Bronchial epithelial cell (primary cell): ENCODE data around the gene CYSLTR2. TPM values are rescaled to one million over a fixed set of nuclear protein-coding genes. Genes with fewer than 3 reads are reported as not detected.

Experiments used
- DNase-seq: peaks from one replicate; pipeline ENCODE4 v3.0.0-alpha.2; 2010; ENCODE audit warnings: low read depth
- FAIRE-seq: peaks from 2 replicates; lab custom pipeline; 2011; peaks lifted over from hg19 to GRCh38; lab: Jason Lieb, UNC
- H3K27me3 ChIP-seq: 2 replicates; pipeline ENCODE4 v1.5.1; 2011; ENCODE audit warnings: low read length; ENCODE audit not compliant: control insufficient read depth, insufficient read depth
- H3K36me3 ChIP-seq: 2 replicates; pipeline ENCODE4 v1.5.1; 2011; ENCODE audit warnings: low read length; ENCODE audit not compliant: control insufficient read depth, insufficient read depth
- H3K4me3 ChIP-seq: 2 replicates; pipeline ENCODE4 v1.5.1; 2011; ENCODE audit warnings: mild to moderate bottlenecking, low read depth, low read length, control low read depth
- total RNA-seq: library from RNA; depleted of rRNA; stranded (reverse); fragments of >200 nt; gene quantifications from 2 replicates; pipeline ENCODE4 v1.2.1, GENCODE V29; 2014
- TF ChIP-seq, protein P1 (sequence below): IDR thresholded peaks from 2 replicates; pipeline ENCODE4 v1.5.1; 2011; ENCODE audit warnings: mild to moderate bottlenecking, moderate library complexity, low read length, control low read depth, inconsistent platforms; ENCODE audit not compliant: insufficient read depth, severe bottlenecking

Gene CYSLTR2
- total RNA-seq, 1 donor from 2014 or later: not detected

DNA sequence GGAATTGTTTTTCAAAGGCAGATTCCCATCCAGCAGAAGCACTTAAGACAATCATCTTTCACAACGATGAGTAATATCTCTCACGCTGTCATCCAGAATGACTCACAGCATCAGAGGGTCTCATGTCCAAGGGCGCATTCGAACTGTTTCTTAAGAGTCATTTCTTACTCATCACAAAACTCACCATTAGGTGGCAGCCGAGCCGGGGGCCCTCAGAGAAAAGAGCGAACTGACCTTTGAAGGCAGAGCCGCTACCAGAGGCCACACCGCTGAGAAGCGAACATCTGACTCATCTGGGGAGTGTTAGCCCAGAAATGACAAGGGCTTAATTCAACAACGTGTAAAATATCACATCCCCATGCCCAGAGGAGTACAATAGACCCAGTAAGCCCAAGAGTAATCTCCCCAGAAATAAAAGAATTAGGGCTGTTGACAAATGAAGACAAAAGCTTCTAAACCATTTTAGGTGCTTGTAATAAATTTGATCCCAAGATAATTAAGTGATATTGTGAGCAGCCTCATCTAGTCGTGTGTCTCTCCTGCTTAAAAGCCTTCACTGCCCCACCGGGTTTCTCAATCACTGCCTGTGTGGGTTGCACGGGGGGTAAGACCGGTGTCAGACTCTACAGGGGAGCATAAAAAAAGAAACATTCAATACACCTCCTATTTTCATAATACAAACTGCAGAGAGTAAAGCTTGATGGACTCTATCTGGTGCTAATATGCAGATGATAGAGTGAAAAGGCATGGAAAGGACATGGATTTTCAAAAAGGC lies 96.2 kb downstream of the CYSLTR2 start:
- DNase-seq: peak; percentile 100
- Histone ChIP-seq H3K4me3 (no peak overlapping the region), H3K27me3 (no peaks in the 10 kb centered on the region), H3K36me3 (no peaks in the 10 kb centered on the region)
- TF ChIP-seq, protein P1, sequence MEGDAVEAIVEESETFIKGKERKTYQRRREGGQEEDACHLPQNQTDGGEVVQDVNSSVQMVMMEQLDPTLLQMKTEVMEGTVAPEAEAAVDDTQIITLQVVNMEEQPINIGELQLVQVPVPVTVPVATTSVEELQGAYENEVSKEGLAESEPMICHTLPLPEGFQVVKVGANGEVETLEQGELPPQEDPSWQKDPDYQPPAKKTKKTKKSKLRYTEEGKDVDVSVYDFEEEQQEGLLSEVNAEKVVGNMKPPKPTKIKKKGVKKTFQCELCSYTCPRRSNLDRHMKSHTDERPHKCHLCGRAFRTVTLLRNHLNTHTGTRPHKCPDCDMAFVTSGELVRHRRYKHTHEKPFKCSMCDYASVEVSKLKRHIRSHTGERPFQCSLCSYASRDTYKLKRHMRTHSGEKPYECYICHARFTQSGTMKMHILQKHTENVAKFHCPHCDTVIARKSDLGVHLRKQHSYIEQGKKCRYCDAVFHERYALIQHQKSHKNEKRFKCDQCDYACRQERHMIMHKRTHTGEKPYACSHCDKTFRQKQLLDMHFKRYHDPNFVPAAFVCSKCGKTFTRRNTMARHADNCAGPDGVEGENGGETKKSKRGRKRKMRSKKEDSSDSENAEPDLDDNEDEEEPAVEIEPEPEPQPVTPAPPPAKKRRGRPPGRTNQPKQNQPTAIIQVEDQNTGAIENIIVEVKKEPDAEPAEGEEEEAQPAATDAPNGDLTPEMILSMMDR: peak; percentile 62
- FAIRE-seq: peak; percentile 52

DNA sequence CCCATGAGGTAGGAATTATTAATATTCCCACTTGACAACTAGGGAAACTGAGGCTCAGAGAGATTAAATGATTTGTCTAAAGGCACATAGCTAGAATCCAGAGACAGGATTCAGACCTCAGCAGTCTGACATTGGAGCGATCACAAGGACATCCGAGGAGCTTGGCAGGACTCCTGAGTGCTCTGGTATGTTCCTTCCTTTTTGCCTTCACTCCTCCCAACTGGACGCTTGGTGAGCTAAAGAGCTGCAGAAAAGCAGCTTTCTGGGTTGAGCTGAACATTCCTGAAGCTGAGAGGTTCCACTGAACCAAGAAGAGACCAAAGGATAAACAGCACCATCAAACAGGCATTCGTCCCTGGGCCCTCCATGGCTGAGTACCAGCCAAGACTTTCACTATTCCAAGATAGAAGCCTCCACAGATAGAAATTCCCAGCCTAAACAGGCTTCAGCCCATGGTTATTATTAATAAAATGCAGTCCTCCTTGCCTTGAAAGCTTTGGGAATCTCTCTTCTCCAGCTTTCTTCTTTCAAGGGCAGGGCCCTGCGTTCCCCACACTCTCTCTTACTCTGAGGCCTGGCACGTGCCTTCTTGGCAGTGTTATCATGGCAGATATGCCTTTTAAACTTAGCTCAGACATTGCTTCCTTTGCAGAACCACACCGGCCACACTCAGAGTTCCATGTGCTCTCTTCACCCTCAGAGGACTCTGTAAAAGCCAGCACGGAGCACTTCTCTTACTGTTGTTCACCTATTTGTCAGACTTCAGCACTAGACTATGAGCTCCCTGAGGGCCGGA lies 97.1 kb downstream of the CYSLTR2 start:
- TF ChIP-seq, protein P1: no peak
- FAIRE-seq: no peak
- no peaks in the 10 kb centered on the region for H3K36me3 ChIP-seq
- no peak for DNase-seq
- H3K4me3 ChIP-seq: no peak overlapping the region
- no peaks in the 10 kb centered on the region for H3K27me3 ChIP-seq

- no peak for FAIRE-seq
- DNase-seq: no peak
- H3K27me3 ChIP-seq: no peaks in the 10 kb centered on the region
- H3K4me3 ChIP-seq: no peak overlapping the region
- TF ChIP-seq, protein P1: no peak
- H3K36me3 ChIP-seq: no peaks in the 10 kb centered on the region
Measured at GRCh38 chr13:48760626-48761025, 106.9 kb downstream of the CYSLTR2 start.

Other genes starting within 250 kb of the CYSLTR2 start
- gene LPAR6, start 240.8 kb upstream of the CYSLTR2 start, total RNA-seq: 5.8 and 24.5 TPM in 2 replicates
- 1.8 and 4.7 TPM in 2 replicates for gene RCBTB2, start 120.8 kb upstream of the CYSLTR2 start, total RNA-seq